A549 (cell line): ENCODE data around the gene BEST4. TPM values are rescaled to one million over a fixed set of nuclear protein-coding genes. Genes with fewer than 3 reads are reported as not detected.
A peak's percentile ranks its signal among the peaks of the same experiment; 100 is the strongest.
"Not testable (repeated sequence)": the region's sequence is repeated elsewhere in the genome, so short reads cannot be mapped to it uniquely, and the experiment has no call there.

Experiments
- ATAC-seq, 2 experiments: fragments of 200-7000 bp in 1 of 2; fragments of >200 bp in 1 of 2; cut with Nextera tagmentation in 1 of 2; cut with Tn5 transposase in 1 of 2; 3 replicates each; pipeline versions ENCODE4 v1.8.0 to v1.9.1; 2018 to 2020; ENCODE audit warnings: mild to moderate bottlenecking in 1 of 2, moderate library complexity in 1 of 2
- CTCF ChIA-PET: fragments of 300-600 bp; sonication (Branson Sonifier 250); formaldehyde crosslinking; extraction: SDS; loops from one replicate; lab custom pipeline; 2021; ENCODE audit warnings: antibody characterized with exemption, inconsistent platforms; lab: Yijun Ruan, JAX
- POLR2A ChIA-PET: fragments of 350-600 bp; formaldehyde crosslinking; extraction: SDS; loops from one replicate; lab custom pipeline; 2021; ENCODE audit warnings: antibody characterized with exemption, inconsistent platforms; lab: Yijun Ruan, JAX
- DNase-seq, 2 experiments: peaks; one replicate each; pipeline versions ENCODE4 v3.0.0 to v3.0.0-alpha.2; 2011 to 2016; ENCODE audit warnings: low read depth in 1 of 2, low spot score in 1 of 2
- FAIRE-seq: peaks from 2 replicates; lab custom pipeline; 2011; peaks lifted over from hg19 to GRCh38; lab: Jason Lieb, UNC
- H3K27ac ChIP-seq, 2 experiments: fragments of >200 bp; sonication (Bioruptor Twin); formaldehyde crosslinking; 3 replicates each; pipeline ENCODE4 v1.5.1; 2016 to 2017
- H3K4me1 ChIP-seq: fragments of >200 bp; sonication (Bioruptor Twin); formaldehyde crosslinking; 3 replicates; pipeline ENCODE4 v1.6.1; 2016
- H3K4me2 ChIP-seq: fragments of >200 bp; sonication (Bioruptor Twin); formaldehyde crosslinking; 3 replicates; pipeline ENCODE4 v1.6.1; 2016
- H3K4me3 ChIP-seq: fragments of >200 bp; sonication (Bioruptor Twin); formaldehyde crosslinking; 3 replicates; pipeline ENCODE4 v1.5.1; 2016
- H3K9me3 ChIP-seq: fragments of >200 bp; sonication (Bioruptor Twin); formaldehyde crosslinking; 3 replicates; pipeline ENCODE4 v1.6.1; 2016
- BCL3 ChIP-seq: fragments of >200 bp; sonication (Bioruptor Twin); formaldehyde crosslinking; IDR thresholded peaks from 3 replicates; pipeline ENCODE4 v1.6.1; 2016
- CHD4 ChIP-seq: fragments of 200-600 bp; sonication (generic); IDR thresholded peaks from 2 replicates; pipeline ENCODE4 v1.6.1; 2016; ENCODE audit warnings: antibody characterized with exemption, mild to moderate bottlenecking, borderline replicate concordance
- ESRRA ChIP-seq: fragments of 150-350 bp; IDR thresholded peaks from 2 replicates; pipeline ENCODE4 v1.6.1; 2014; ENCODE audit warnings: mild to moderate bottlenecking, low read length, borderline replicate concordance
- HDAC2 ChIP-seq: fragments of 200-600 bp; sonication (generic); IDR thresholded peaks from 2 replicates; pipeline ENCODE4 v1.6.1; 2016
- MAFK ChIP-seq: fragments of 450-650 bp; IDR thresholded peaks from 2 replicates; pipeline ENCODE4 v1.6.1; 2014; ENCODE audit not compliant: partially characterized antibody
- NFE2L2 ChIP-seq: fragments of 150-350 bp; conservative IDR thresholded peaks from 2 replicates; pipeline ENCODE4 v1.6.1; 2014; ENCODE audit warnings: low read length
- NR3C1 ChIP-seq: fragments of >200 bp; sonication (Bioruptor Twin); formaldehyde crosslinking; IDR thresholded peaks from 3 replicates; pipeline ENCODE4 v1.6.1; 2017
- RARB ChIP-seq: fragments of 250-450 bp; sonication (Bioruptor Pico); IDR thresholded peaks from 2 replicates; pipeline ENCODE4 v1.8.0; 2021; ENCODE audit warnings: mild to moderate bottlenecking, moderate library complexity
- TFCP2L1 ChIP-seq: fragments of 250-450 bp; sonication (Bioruptor Pico); IDR thresholded peaks from 2 replicates; pipeline ENCODE4 v1.5.0; 2021; ENCODE audit warnings: mild to moderate bottlenecking
- ZC3H11A ChIP-seq: fragments of 450-650 bp; IDR thresholded peaks from 2 replicates; pipeline ENCODE4 v1.6.1; 2014; ENCODE audit warnings: antibody characterized with exemption, mild to moderate bottlenecking
- ZNF302 ChIP-seq: fragments of 250-450 bp; sonication (Bioruptor Pico); IDR thresholded peaks from 2 replicates; pipeline ENCODE4 v1.9.0; 2021; ENCODE audit warnings: inconsistent platforms, mild to moderate bottlenecking, moderate library complexity
- WGBS: methylation state at CpG from one replicate; pipeline ENCODE4 v1.1.6; 2017; ENCODE audit errors: missing lambda C conversion rate; 5-methylcytosine and 5-hydroxymethylcytosine counted together
- polyA plus RNA-seq, 4 experiments: library from polyadenylated mRNA; depleted of rRNA in 3 of 4; stranded (reverse); fragments of >200 nt; fragmentation: RNase III in 1 of 4; extraction: RNeasy Plus Mini Kit Qiagen cat#74134 plus additional on column Dnase treatment in 1 of 4; gene quantifications; 2 replicates in 3 of 4; 3 replicates in 1 of 4; pipeline ENCODE4 v1.2.3, GENCODE V29; 2011 to 2017
- TF ChIP-seq, protein P1 (sequence below): fragments of 200-600 bp; sonication (generic); IDR thresholded peaks from 2 replicates; pipeline ENCODE4 v1.6.1; 2016; ENCODE audit warnings: antibody characterized with exemption, mild to moderate bottlenecking, moderate library complexity
- TF ChIP-seq, protein P2 (sequence below): IDR thresholded peaks from 2 replicates; pipeline ENCODE4 v1.6.1; 2012

Gene BEST4
- polyA plus RNA-seq, 2 of the 4 experiments (the other 2 are of a cell fraction): 0.08 to 0.09 TPM

DNA sequence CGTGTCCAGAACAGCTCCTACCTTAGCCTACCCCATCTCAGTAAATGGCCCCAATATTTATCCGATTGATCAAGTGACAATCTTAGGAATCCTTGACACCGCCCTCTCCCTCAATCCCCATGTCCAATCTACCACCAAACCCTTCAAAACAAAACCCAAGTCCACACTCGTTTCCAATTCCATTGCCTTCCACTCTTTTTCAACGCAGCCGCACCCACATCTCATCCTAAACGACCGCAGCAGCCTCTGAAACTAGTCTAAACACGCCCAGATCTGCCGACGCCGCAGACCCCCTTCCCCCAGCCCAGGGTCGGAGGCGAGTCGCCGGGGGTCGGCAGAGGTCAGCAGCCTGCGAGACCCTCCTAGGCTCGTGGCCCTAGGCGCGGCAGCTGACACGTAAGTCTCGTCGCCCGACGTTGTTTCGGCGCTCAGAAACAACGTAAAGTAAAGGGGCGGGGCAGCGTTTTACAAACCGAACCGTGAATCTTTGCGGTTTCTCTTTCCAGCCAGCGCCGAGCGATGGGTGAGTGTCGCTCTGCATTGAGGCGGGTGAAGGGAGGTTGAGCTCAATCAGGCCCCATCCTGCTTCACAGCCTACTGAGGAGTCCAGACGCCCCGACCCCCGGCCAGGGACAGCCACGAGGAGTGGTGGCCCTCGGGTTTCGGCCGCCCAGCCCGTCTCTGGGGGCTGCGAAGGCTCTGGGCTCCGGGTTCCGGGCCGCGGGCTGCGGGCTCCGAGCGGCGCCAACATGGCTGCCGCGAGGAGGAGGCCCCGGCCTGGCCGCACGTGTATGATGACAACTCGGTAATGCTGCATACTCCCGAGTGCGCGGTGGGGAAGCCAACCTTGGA lies 12.7 kb downstream of the BEST4 start, which contains the start of gene RPS8 (continued):
- TF ChIP-seq, protein P1, sequence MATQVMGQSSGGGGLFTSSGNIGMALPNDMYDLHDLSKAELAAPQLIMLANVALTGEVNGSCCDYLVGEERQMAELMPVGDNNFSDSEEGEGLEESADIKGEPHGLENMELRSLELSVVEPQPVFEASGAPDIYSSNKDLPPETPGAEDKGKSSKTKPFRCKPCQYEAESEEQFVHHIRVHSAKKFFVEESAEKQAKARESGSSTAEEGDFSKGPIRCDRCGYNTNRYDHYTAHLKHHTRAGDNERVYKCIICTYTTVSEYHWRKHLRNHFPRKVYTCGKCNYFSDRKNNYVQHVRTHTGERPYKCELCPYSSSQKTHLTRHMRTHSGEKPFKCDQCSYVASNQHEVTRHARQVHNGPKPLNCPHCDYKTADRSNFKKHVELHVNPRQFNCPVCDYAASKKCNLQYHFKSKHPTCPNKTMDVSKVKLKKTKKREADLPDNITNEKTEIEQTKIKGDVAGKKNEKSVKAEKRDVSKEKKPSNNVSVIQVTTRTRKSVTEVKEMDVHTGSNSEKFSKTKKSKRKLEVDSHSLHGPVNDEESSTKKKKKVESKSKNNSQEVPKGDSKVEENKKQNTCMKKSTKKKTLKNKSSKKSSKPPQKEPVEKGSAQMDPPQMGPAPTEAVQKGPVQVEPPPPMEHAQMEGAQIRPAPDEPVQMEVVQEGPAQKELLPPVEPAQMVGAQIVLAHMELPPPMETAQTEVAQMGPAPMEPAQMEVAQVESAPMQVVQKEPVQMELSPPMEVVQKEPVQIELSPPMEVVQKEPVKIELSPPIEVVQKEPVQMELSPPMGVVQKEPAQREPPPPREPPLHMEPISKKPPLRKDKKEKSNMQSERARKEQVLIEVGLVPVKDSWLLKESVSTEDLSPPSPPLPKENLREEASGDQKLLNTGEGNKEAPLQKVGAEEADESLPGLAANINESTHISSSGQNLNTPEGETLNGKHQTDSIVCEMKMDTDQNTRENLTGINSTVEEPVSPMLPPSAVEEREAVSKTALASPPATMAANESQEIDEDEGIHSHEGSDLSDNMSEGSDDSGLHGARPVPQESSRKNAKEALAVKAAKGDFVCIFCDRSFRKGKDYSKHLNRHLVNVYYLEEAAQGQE: peak; percentile 23; the same call in 1 of the 2 replicates
- TF ChIP-seq HDAC2: no peak

DNA sequence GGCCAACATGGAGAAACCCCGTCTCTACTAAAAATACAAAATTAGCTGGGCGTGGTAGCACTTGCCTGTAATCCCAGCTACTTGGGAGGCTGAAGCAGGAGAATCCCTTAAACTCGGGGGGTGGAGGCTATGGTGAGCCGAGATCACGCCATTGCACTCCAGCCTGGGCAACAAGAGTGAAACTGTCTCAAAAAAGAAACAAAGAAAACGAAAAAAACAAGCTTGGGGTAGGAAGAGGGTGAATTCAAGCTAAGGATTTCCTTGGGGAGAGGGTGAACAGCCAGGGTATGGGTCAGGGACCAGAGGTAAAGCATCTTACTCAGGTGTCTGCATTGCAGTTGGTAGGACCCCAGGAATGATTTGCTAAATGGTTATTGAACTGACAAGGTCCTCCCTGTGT lies 21.5 kb downstream of the BEST4 start:
- 84% methylated on average over 5 of the region's 6 CpGs for WGBS
- H3K4me3 ChIP-seq, H3K9me3 ChIP-seq, H3K4me2 ChIP-seq, DNase-seq, H3K27ac ChIP-seq, H3K4me1 ChIP-seq, FAIRE-seq, ATAC-seq: not testable (repeated sequence)
- POLR2A ChIA-PET: interaction anchor here (3.2 kb wide), 1 partner anchor 9 kb away, joined by 15 read pairs; the partner anchor contains the start of gene RPS8
- CTCF ChIA-PET: interaction anchor here (1.1 to 1.6 kb wide), 2 partner anchors 11 to 114 kb away, joined by 3 to 4 read pairs; no protein-coding TSS in a partner anchor

DNA sequence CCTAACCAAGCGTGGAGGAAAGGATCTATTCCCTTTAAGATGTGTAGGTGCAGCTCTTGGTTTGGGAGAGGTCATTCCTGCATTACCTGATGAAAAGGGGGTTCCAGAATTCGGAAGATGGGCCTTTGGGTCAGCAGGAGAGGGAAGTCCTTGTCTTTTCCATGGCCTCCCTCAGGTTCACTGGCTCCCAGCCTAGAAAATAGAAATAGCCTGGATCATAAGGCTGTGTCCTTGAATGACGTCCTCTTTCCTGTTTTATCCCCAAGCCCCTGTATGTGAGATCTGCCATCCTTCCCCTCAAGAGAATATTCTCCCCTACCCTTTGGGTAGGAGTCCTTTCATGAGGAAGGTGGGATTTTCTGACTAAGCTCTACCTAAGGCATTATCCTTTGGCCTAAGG lies 27.1 kb downstream of the BEST4 start:
- ATAC-seq: no peak
- H3K9me3 ChIP-seq: no peaks in the 10 kb centered on the region
- no peak overlapping the region for H3K27ac ChIP-seq
- POLR2A ChIA-PET: no interaction called here
- H3K4me1 ChIP-seq: no peaks in the 10 kb centered on the region
- CTCF ChIA-PET: interaction anchor here (1.0 to 1.7 kb wide), 5 partner anchors 12 to 31 kb away, joined by 3 to 6 read pairs (median 4); partner anchors contain the start of gene RNU5D-1
- WGBS: 86% methylated on average over 3 of the region's 3 CpGs
- TF ChIP-seq ZC3H11A: no peak
- TF ChIP-seq ZNF302 (CRISPR knock-in tag): no peak
- TF ChIP-seq, all 56 proteins: peak for 0
- H3K4me3 ChIP-seq: no peak overlapping the region
- FAIRE-seq (no peak), DNase-seq (no peak)
- H3K4me2 ChIP-seq: no peak overlapping the region

DNA sequence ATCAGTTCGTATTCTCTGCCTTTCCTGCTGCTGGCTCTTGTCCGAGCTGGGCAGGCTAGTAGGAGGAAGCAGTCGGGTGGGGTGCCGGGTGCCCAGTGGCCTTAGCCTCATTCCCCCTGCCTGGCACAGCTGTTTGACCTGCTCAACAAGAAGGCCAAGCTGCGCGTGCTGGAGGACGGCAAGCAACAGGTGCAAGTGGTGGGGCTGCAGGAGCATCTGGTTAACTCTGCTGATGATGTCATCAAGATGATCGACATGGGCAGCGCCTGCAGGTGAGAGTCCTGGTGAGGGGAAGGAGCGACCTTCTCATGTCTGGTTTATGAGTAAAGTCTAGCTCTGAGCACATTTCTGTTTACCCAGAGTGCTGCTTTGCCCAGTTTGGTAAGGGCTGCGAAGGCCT lies 28.9 kb downstream of the BEST4 start:
- no peaks in the 10 kb centered on the region for H3K9me3 ChIP-seq
- ChIA-PET CTCF (interaction anchor here (1.9 kb wide), 1 partner anchor 9 kb away, joined by 5 read pairs; no protein-coding TSS in a partner anchor), POLR2A (no interaction called here)
- TF ChIP-seq ZNF302 (CRISPR knock-in tag): no peak
- no peak for TF ChIP-seq MAFK
- TF ChIP-seq NFE2L2: no peak
- TF ChIP-seq BCL3: no peak
- TF ChIP-seq ZC3H11A: no peak
- TF ChIP-seq RARB (CRISPR knock-in tag): no peak
- TF ChIP-seq ESRRA: no peak
- no peak for TF ChIP-seq TFCP2L1 (CRISPR knock-in tag)
- TF ChIP-seq NR3C1: no peak
- no peak for TF ChIP-seq CHD4
- TF ChIP-seq, protein P2, sequence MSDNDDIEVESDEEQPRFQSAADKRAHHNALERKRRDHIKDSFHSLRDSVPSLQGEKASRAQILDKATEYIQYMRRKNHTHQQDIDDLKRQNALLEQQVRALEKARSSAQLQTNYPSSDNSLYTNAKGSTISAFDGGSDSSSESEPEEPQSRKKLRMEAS: no peak
- no peak for ATAC-seq
- no peak for DNase-seq
- H3K27ac ChIP-seq: no peak overlapping the region
- WGBS: 88% methylated on average over 6 of the region's 11 CpGs
- H3K4me1 ChIP-seq: no peaks in the 10 kb centered on the region
- FAIRE-seq: no peak
- no peak overlapping the region for H3K4me3 ChIP-seq
- H3K4me2 ChIP-seq: no peak overlapping the region
